Mammary epithelial cell (primary cell): Measurements from ENCODE around the gene PDX1.

Experiments used
- CTCF ChIP-seq, 2 donors: IDR thresholded peaks in 1 of 2; conservative IDR thresholded peaks in 1 of 2; 2 replicates each; pipeline ENCODE4 v1.5.1; 2011 to 2012; ENCODE audit warnings: inconsistent platforms in 2 of 2, low read length in 2 of 2, mild to moderate bottlenecking in 2 of 2, control low read depth in 1 of 2, low read depth in 1 of 2; ENCODE audit not compliant: insufficient read depth in 1 of 2; ENCODE audit errors: extremely low read depth in 1 of 2
- EZH2 ChIP-seq: IDR thresholded peaks from 2 replicates; pipeline ENCODE4 v1.6.1; 2012; ENCODE audit warnings: low read length, inconsistent platforms, borderline replicate concordance

- TF ChIP-seq CTCF (conservative IDR thresholded peaks at IDR 0.05 in 1 of 2, IDR thresholded peaks at IDR 0.05 in 1 of 2; ENCODE audit: extremely low read depth in 1 of 2, insufficient read depth in 1 of 2, low read depth in 1 of 2, low read length in 2 of 2) (no peak), EZH2 (no peak)
These were observed 1.7 kb downstream of the PDX1 start for GRCh38 chr13:27921421-27921960.
